Measurements from ENCODE around the gene VLDLR.

Gene VLDLR

GRCh38 chr9:2621722-2622460, at the start of gene VLDLR:
TSS of gene VLDLR (plus strand) at chr9:2621787. CDS start at chr9:2622190, 403 bp downstream.
- DNase-seq, result peak; percentile 88

- no peak for DNase-seq
Observed at GRCh38 chr9:2574203-2574602, 47.4 kb upstream of the VLDLR start.

GRCh38 chr9:2576631-2577030, 45.0 kb upstream of the VLDLR start:
- no peak for DNase-seq

- no peak for DNase-seq
Observed at GRCh38 chr9:2583308-2584013, 38.1 kb upstream of the VLDLR start.

- DNase-seq, result no peak
Observed at GRCh38 chr9:2591967-2592366, 29.6 kb upstream of the VLDLR start.

- DNase-seq, result no peak
Observed at GRCh38 chr9:2593744-2594143, 27.8 kb upstream of the VLDLR start.

GRCh38 chr9:2595973-2596372, 25.6 kb upstream of the VLDLR start:
- DNase-seq, result peak; percentile 59

GRCh38 chr9:2597483-2597882, 24.1 kb upstream of the VLDLR start:
- no peak for DNase-seq

GRCh38 chr9:2599896-2600295, 21.7 kb upstream of the VLDLR start:
- no peak for DNase-seq

GRCh38 chr9:2600307-2600706, 21.3 kb upstream of the VLDLR start:
- DNase-seq, result no peak

- DNase-seq, result no peak
Observed at GRCh38 chr9:2601785-2602378, 19.7 kb upstream of the VLDLR start.

- peak; percentile 17 for DNase-seq
Observed at GRCh38 chr9:2602704-2603116, 18.9 kb upstream of the VLDLR start.

- DNase-seq, result no peak
Observed at GRCh38 chr9:2603621-2604020, 18.0 kb upstream of the VLDLR start.

GRCh38 chr9:2605246-2605645, 16.3 kb upstream of the VLDLR start:
- no peak for DNase-seq

- no peak for DNase-seq
Observed at GRCh38 chr9:2608276-2608675, 13.3 kb upstream of the VLDLR start.

- no peak for DNase-seq
Observed at GRCh38 chr9:2610985-2611384, 10.6 kb upstream of the VLDLR start.

GRCh38 chr9:2611961-2612360, 9.6 kb upstream of the VLDLR start:
- no peak for DNase-seq

- no peak for DNase-seq
Observed at GRCh38 chr9:2613730-2614271, 7.8 kb upstream of the VLDLR start.

- DNase-seq, result no peak
Observed at GRCh38 chr9:2615497-2615896, 6.1 kb upstream of the VLDLR start.

GRCh38 chr9:2616692-2617377, 4.8 kb upstream of the VLDLR start:
- DNase-seq, result no peak

GRCh38 chr9:2618289-2618688, 3.3 kb upstream of the VLDLR start:
- DNase-seq, result no peak

- DNase-seq, result peak; percentile 93
Observed at GRCh38 chr9:2620919-2621721, 467 bp upstream of the VLDLR start.

All from eye (tissue), 1 donor.